HepG2 (cell line): ENCODE data around the gene MMP24OS. TPM values are rescaled to one million over a fixed set of nuclear protein-coding genes. Genes with fewer than 3 reads are reported as not detected.

Experiments
- ATAC-seq: fragments of 200-7000 bp; cut with Tn5 transposase; 3 replicates; pipeline ENCODE4 v1.9.1; 2020; ENCODE audit warnings: mild to moderate bottlenecking, moderate library complexity
- BruUV-seq: library from RNA; stranded (reverse); fragments of 400-500 nt; replicated peaks from 2 replicates; lab custom pipeline; 2021; lab: Mats Ljungman, UMichigan
- CTCF ChIA-PET: fragments of 300-600 bp; formaldehyde crosslinking; extraction: SDS; loops from one replicate; lab custom pipeline; 2021; ENCODE audit warnings: low total read pairs, inconsistent platforms, low intra/inter-chr PET ratio; lab: Yijun Ruan, JAX
- POLR2A ChIA-PET: fragments of 350-600 bp; sonication (Branson Sonifier 250); formaldehyde crosslinking; loops from one replicate; lab custom pipeline; 2020; ENCODE audit warnings: antibody characterized with exemption, inconsistent platforms; lab: Yijun Ruan, JAX
- DNase-seq: peaks from one replicate; pipeline ENCODE4 v3.0.0-alpha.2; 2015; ENCODE audit warnings: low spot score
- FAIRE-seq: peaks from 3 replicates; lab custom pipeline; 2011; peaks lifted over from hg19 to GRCh38; lab: Jason Lieb, UNC
- H2AFZ ChIP-seq: one replicate; pipeline ENCODE4 v1.6.1; 2011; ENCODE audit warnings: low read length, inconsistent platforms
- H3K27ac ChIP-seq: fragments of 300-600 bp; 3 replicates; pipeline ENCODE4 v1.8.0; 2011; ENCODE audit warnings: mixed run types, mild to moderate bottlenecking, mixed read lengths, low read length, inconsistent platforms; ENCODE audit not compliant: insufficient read depth; ENCODE audit errors: extremely low read length
- H3K27me3 ChIP-seq, 2 experiments: fragments of 200-600 bp in 1 of 2; 2 replicates in 1 of 2; 3 replicates in 1 of 2; pipeline versions ENCODE4 v1.6.0 to v1.8.0; 2011; ENCODE audit warnings: low read length in 2 of 2, mild to moderate bottlenecking in 2 of 2, moderate library complexity in 2 of 2, inconsistent platforms in 1 of 2; ENCODE audit not compliant: insufficient read depth in 2 of 2, control insufficient read depth in 1 of 2
- H3K36me3 ChIP-seq, 2 experiments: fragments of 200-600 bp in 1 of 2; replicated peaks in 1 of 2; 2 replicates in 1 of 2; 3 replicates in 1 of 2; pipeline versions ENCODE4 v1.5.1 to v1.8.0; 2011; ENCODE audit warnings: low read length in 2 of 2, inconsistent platforms in 1 of 2; ENCODE audit not compliant: insufficient read depth in 2 of 2, control insufficient read depth in 1 of 2
- H3K4me1 ChIP-seq: 2 replicates; pipeline ENCODE4 v1.5.1; 2012; ENCODE audit warnings: low read length, inconsistent platforms; ENCODE audit not compliant: insufficient read depth
- H3K4me2 ChIP-seq: 2 replicates; pipeline ENCODE4 v1.6.0; 2011; ENCODE audit warnings: low read depth, low read length, inconsistent platforms
- H3K4me3 ChIP-seq, 3 experiments: fragments of 200-600 bp in 1 of 3; sonication (generic), shearing (Covaris generic) in 1 of 3; replicated peaks in 1 of 3; 2 replicates each; pipeline ENCODE4 v1.5.1; 2011 to 2016; ENCODE audit warnings: low read length in 3 of 3, inconsistent platforms in 2 of 3, low read depth in 2 of 3, mild to moderate bottlenecking in 2 of 3, control low read depth in 1 of 3, mixed read lengths in 1 of 3; ENCODE audit not compliant: insufficient read depth in 1 of 3
- H3K79me2 ChIP-seq: one replicate; pipeline ENCODE4 v1.6.1; 2011; ENCODE audit warnings: low read length, inconsistent platforms; ENCODE audit not compliant: insufficient read depth
- H3K9ac ChIP-seq: 2 replicates; pipeline ENCODE4 v1.6.0; 2011; ENCODE audit warnings: mild to moderate bottlenecking, low read depth, low read length, inconsistent platforms; ENCODE audit not compliant: insufficient read depth
- H3K9me3 ChIP-seq: 2 replicates; pipeline ENCODE4 v1.5.1; 2012; ENCODE audit warnings: mild to moderate bottlenecking, low read length
- H4K20me1 ChIP-seq: 2 replicates; pipeline ENCODE4 v1.6.0; 2011; ENCODE audit warnings: inconsistent platforms, mild to moderate bottlenecking, low read length, moderate library complexity; ENCODE audit not compliant: insufficient read depth
- CERS6 ChIP-seq: sonication (generic); formaldehyde crosslinking; IDR thresholded peaks from 2 replicates; pipeline ENCODE4 v1.5.0; 2020; ENCODE audit warnings: missing genetic modification reagents
- HMGA1 ChIP-seq: sonication (generic); formaldehyde crosslinking; conservative IDR thresholded peaks from 2 replicates; pipeline ENCODE4 v1.4.0; 2020; ENCODE audit warnings: missing genetic modification reagents
- JUND ChIP-seq: sonication (generic); formaldehyde crosslinking; IDR thresholded peaks from 2 replicates; pipeline ENCODE4 v1.8.0; 2022; ENCODE audit warnings: mild to moderate bottlenecking, missing genetic modification reagents
- MLX ChIP-seq: IDR thresholded peaks from 2 replicates; pipeline ENCODE4 v1.6.1; 2016
- MXI1 ChIP-seq: IDR thresholded peaks from 3 replicates; pipeline ENCODE4 v1.6.1; 2012; ENCODE audit warnings: low read depth, low read length, inconsistent platforms, borderline replicate concordance
- NFE2L1 ChIP-seq: sonication (generic); formaldehyde crosslinking; IDR thresholded peaks from 2 replicates; pipeline ENCODE4 v1.4.0; 2020; ENCODE audit warnings: missing genetic modification reagents, mild to moderate bottlenecking, borderline replicate concordance
- PRDM15 ChIP-seq: sonication (generic); formaldehyde crosslinking; IDR thresholded peaks from 2 replicates; pipeline ENCODE4 v1.4.0; 2020; ENCODE audit warnings: missing genetic modification reagents
- SALL1 ChIP-seq: sonication (generic); formaldehyde crosslinking; IDR thresholded peaks from 2 replicates; pipeline ENCODE4 v1.8.0; 2022; ENCODE audit warnings: mild to moderate bottlenecking, missing genetic modification reagents
- SRSF1 ChIP-seq: fragments of 200-400 bp; formaldehyde crosslinking; optimal IDR thresholded peaks from 2 replicates; pipeline ENCODE3; 2017; ENCODE audit warnings: mild to moderate bottlenecking, low read depth, low read length, moderate library complexity
- ZBTB21 ChIP-seq: sonication (generic); formaldehyde crosslinking; IDR thresholded peaks from 2 replicates; pipeline ENCODE4 v1.4.0; 2020; ENCODE audit warnings: missing genetic modification reagents
- ZNF343 ChIP-seq: sonication (generic); formaldehyde crosslinking; IDR thresholded peaks from 2 replicates; pipeline ENCODE4 v1.4.0; 2020; ENCODE audit warnings: mild to moderate bottlenecking, missing genetic modification reagents
- ZNF83 ChIP-seq: sonication (generic); formaldehyde crosslinking; IDR thresholded peaks from 2 replicates; pipeline ENCODE4 v1.4.0; 2020; ENCODE audit warnings: missing genetic modification reagents, mild to moderate bottlenecking, borderline replicate concordance
- WGBS: methylation state at CpG from one replicate; pipeline ENCODE4 v1.1.6; 2017; ENCODE audit warnings: low lambda C conversion rate; 5-methylcytosine and 5-hydroxymethylcytosine counted together
- in situ Hi-C: cut with HindIII; loops from 2 replicates; pipeline ENCODE4 v1.10.0; 2017; ENCODE audit warnings: low pct_unique_long_range_greater_than_20kb; ENCODE audit not compliant: extremely low pct_ligation_motif_present
- intact Hi-C: fragments of 100-400 bp; cut with micrococcal nuclease; formaldehyde crosslinking; loops from one replicate; pipeline ENCODE4 v1.10.0; 2022; ENCODE audit not compliant: unreplicated experiment
- polyA plus RNA-seq, 8 experiments: library from polyadenylated mRNA; depleted of rRNA in 3 of 8; stranded (reverse) in 7 of 8; unstranded in 1 of 8; fragments of >200 nt; fragmentation: Illumina TruSeq in 4 of 8; extraction: Trizol in 4 of 8; gene quantifications; 2 replicates each; pipeline versions ENCODE4 v1.2.1 to v1.2.3, GENCODE V29; 2011 to 2016; ENCODE audit warnings: low read depth in 4 of 8, missing spikeins in 1 of 8, mixed read lengths in 1 of 8; ENCODE audit not compliant: insufficient read depth in 1 of 8
- total RNA-seq, 5 experiments: library from RNA; depleted of rRNA; stranded (reverse); fragments of >200 nt; fragmentation: Illumina TruSeq; extraction: Trizol; gene quantifications; 2 replicates each; pipeline ENCODE4 v1.2.3, GENCODE V29; 2016; ENCODE audit warnings: low read depth in 1 of 5

The MMP24OS gene
- total and polyA plus RNA-seq, 2 of the 13 experiments (the other 11 are each of a cell fraction or from before 2014, with no cell fraction given) = 6.0 to 8.5 TPM

- ChIA-PET CTCF (interaction anchor here (6.9 kb wide), 1 partner anchor 28 kb away, joined by 204 read pairs; no protein-coding TSS in a partner anchor), POLR2A (interaction anchor here (1.7 kb wide), 1 partner anchor 15 kb away, joined by 5 read pairs; no protein-coding TSS in a partner anchor)
- FAIRE-seq (no peak), ATAC-seq (no peak), DNase-seq (no peak)
- no peak overlapping the region for H2AFZ ChIP-seq
- no peaks in the 10 kb centered on the region for H3K9me3 ChIP-seq
- peaks cover 43% of the 10 kb centered on the region for H3K4me1 ChIP-seq
- BruUV-seq = no TSS peak
- H3K4me2 ChIP-seq = no peak overlapping the region
- peaks cover 5 to 11% of the 10 kb centered on the region in 2 experiments for H3K27me3 ChIP-seq
- no peak overlapping the region for H3K4me3 ChIP-seq
- H3K79me2 ChIP-seq = no peaks in the 10 kb centered on the region
- H3K36me3 ChIP-seq = peaks cover 11 to 22% of the 10 kb centered on the region in 2 experiments; a peak in 4 of 5 replicates
- intact Hi-C loops = no loop called here
- no peak overlapping the region for H3K27ac ChIP-seq
- no peak overlapping the region for H3K9ac ChIP-seq
- 86% methylated on average over 2 of the region's 2 CpGs for WGBS
- no peaks in the 10 kb centered on the region for H4K20me1 ChIP-seq
- in situ Hi-C loops = loop anchor here (5.0 kb wide), 1 partner anchor 146 kb away; no protein-coding TSS in a partner anchor
- TF ChIP-seq HMGA1 (CRISPR knock-in tag) (no peak), ZNF83 (no peak), JUND (CRISPR knock-in tag) (no peak), MLX (CRISPR knock-in tag) (no peak), NFE2L1 (CRISPR knock-in tag) (no peak), CERS6 (CRISPR knock-in tag) (no peak), PRDM15 (CRISPR knock-in tag) (no peak), MXI1 (no peak), SALL1 (CRISPR knock-in tag) (no peak), ZNF343 (no peak), SRSF1 (no peak), ZBTB21 (CRISPR knock-in tag) (no peak)
- TF ChIP-seq, all 625 proteins: peak for 0
Observed at GRCh38 chr20:35301426-35301825, 23.5 kb upstream of the MMP24OS start.
